SIG-M5 (cell line): ENCODE results near the gene CFAP77.

Experiments used
- DNase-seq: peaks from one replicate; lab custom pipeline; 2025; lab: John Stamatoyannopoulos, UW

The CFAP77 gene

DNA sequence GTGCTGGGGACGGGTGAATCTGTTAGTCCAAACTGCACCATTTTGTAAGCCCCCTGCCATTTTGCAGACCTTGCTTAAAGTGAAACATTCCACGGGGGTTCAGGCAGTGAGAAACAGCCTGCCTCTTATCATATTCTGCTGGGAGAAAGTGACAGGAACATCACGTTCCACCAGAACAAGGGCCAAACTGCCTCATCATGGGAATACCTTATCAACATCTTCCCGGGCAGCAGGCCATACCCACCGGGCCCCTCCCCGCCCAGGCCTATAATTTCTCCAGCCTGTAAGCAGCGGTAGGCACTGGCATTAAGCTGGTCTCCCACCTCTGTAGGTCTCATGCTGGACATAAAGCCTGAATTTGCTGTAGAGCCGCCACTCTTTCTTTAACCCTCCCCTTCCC lies 1.5 kb upstream of the CFAP77 start:
- no peak for DNase-seq

DNA sequence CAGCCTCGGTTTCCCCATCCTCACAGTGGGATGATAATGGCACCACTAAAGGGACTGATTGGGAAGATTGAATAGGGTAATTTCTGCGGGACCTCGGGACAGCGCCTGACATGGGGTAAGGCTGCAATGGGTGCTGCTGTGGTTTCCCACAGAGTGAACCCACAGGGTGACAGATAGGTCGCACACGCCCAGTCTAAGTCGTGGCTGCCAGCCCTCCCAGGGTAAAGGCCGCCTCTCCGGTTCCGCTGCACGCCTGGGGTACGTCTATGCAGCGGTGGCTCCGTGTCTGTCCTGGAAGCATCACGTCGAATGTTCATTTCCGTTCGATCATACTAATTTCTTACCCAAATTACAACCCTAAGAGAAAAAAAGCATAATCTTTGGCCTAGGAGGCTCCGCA lies 631 bp downstream of the CFAP77 start:
- no peak for DNase-seq

DNA sequence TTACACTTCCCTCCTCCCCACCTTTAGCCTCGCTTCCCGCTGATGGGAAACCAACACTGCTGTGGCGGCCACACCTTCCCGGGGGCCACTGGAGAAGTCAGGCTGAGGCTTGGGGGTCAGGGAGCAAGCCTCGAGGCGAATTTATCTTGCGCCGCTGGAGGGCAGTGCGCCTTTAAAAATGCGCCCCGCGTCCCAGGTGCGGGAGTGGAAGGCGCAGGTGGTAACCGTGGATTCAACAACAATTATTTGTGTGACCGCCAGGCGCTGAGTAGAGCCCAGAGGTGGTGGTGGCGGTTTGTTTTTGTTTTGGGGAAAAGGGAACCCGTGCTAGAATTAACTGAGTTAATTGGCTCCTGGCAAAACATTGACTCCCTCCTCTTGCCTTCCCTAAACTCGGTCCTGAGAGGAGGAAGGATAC lies 1.1 kb downstream of the CFAP77 start:
- DNase-seq: no peak

DNA sequence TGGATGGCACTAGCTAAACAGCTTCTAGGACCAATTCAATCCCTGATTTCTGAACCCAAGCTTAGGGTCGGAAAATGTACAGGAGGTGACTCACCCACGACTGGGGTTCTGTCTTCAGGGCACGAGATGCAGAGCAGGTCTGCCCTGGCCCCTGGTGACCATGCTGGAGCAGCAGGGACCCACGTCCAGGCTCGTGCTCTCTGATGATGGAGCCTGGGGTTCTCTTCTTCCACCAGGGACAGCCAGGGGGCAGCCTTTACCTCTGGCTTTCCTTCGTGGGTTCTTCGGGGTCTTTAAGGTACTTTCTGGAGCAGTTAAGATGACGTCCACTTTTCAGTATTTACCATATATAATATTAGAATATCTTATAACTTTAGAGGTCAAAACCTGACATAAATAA lies 2.1 kb downstream of the CFAP77 start:
- DNase-seq: no peak

DNA sequence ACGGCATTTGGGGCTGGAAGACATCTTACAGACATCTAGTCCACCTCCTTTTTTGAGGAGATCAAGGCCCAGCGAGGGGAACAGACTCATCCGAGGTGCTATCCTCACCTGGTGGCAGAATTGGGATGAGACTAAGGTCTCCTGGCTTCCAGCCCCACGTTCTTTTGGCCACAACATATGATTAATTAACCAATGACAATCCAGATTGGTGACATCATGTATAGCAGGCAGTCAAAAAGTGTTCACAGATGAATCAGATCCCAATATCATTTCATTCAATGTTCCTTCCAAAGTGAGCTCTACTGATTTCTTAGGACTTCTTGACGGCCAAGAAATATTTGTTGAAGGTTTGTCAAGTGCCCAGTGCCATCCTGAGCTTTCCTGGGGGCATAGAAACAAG lies 3.9 kb downstream of the CFAP77 start:
- DNase-seq: no peak

DNA sequence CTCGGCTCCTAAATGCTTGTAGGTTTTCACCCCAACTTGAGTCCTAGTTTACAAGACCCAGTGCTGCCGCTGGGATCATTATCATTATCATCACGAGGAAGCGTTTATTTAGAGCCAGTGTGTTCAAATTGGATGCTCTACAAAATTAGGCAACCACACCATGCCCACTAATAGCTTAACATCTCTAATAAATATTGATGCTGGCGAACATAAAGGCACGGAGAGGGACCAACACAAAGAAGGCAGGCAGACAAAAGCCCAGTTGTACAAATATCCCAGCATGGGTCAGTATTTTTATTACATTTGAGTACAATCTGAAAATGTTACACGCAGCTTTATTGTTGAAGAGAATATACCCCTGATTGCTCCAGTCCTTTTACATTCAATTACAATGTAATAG lies 4.7 kb downstream of the CFAP77 start:
- no peak for DNase-seq

DNA sequence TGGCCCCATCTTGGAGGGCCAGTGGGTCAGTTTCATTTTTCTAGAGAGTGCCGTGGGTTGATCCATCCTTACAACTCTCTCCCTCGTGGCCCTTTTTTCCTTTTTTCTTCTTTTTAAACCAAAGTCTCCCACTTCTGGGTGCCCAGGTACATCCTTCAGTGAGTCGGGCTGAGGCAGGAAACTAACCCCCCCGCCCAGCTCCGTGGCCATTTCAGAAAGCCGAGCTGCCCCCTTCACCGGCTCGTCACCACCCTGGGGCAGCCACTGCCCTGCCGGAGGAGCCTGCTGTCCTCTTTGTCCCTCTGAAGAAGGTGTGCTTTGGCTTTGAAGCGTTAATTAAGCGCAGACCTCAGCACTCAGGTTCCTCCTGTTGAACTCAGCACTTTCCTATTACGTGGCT lies 5.2 kb downstream of the CFAP77 start:
- DNase-seq: no peak

DNA sequence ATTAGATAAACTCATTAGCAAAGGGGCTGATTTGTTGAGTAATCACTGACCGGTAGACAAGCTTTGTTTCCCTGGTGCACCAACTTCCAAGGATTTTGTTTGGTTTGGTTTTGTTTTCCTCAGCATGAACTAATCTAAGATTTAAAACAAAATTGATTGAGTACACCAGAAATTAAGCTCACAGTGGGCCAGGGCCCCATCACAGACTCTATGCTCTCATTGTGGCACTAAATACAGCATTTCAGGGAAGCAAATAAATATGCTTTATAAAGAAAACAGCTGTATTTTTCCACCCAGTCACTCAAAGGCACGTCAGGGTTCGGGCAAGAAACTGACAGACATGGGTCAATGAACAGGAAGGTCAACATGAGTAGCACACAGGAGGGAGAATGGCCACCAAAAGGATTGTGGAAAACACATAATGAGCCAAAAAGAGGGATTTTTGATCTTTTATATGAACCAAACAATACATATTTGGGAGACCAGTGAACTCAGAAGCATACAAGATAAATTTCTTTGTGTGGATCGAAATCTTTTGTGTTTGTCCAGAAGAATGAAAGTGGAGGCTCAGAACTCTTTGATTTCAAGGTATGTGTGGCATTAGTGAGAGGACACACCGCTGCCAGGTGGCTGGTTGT lies 8.8 kb downstream of the CFAP77 start:
- DNase-seq: no peak

DNA sequence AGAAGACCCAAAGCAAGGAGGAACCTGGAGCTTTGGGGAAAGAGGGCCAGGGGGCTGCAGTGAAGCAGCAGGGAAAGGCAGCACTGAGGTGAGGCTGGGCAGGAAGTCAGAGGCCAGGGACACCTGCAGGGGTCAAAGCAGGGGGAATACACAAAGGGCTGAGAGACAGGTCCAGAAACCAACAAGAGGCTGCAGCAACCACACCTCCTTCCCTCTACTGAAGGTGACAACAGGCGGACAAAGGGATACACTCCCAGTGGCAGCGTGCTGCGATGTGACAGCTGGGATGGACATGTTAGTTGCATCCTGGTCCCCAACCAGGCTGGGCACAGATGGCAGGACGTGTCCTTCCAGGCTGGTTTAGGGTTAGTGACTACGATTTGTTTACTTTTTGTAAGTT lies 12.6 kb downstream of the CFAP77 start:
- DNase-seq: no peak

DNA sequence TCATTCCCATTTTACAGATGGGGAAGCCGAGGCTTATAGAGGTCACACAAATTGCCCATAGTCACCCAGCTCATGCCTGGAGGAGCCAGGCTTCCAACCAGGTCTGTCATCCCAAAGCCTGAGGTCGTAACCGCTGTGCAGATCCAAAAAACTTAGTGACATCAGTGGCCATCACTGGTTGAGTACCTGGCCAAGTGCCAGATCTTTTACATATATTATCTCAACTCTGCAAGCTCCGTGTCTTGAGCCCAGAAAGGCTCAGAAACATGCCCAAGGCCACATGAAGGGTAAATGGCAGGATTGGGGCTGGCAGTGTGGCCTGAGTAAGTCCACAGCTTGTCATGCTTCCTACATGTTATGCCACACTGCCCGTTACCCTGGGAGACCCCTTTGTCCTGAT lies 13.5 kb downstream of the CFAP77 start:
- no peak for DNase-seq

DNA sequence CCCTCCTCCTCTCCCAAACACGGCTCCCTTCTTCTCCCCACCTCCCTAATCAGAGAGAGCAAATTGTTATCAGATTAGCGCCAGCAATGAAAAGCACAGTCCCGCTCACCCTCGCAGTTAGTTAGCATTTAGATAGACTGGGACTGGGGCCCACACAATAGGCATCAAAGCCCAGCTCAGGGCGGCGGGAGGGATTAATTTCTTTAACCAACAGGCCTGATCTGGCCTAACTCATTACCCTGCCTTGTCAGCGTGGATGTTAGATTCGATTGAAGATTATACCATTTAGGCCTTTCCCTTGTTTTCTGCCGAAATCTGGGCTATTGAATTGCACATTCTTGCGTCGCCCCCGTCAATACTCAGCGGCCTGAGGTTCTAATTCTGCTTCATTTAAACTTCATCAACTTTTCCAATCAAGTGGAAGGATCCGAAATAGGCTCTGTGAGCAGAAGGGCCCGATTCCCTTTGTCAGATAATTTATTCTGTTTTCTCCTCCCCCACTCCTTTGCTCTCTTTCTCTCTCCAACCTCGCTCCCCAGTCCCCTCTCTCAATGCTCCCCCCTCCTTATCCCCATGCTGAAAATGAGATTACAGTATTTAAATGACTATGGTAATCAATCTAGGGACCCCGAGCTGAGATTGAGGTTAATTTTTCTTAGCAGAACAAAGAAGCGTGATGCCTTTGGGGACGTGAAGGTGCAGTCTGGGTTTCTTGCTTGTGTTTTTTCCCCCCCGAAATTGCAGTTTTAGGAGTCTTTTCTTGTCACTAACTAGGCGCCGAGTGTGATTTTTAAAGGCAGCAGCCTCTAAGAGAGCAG lies 15.1 kb downstream of the CFAP77 start:
- no peak for DNase-seq

DNA sequence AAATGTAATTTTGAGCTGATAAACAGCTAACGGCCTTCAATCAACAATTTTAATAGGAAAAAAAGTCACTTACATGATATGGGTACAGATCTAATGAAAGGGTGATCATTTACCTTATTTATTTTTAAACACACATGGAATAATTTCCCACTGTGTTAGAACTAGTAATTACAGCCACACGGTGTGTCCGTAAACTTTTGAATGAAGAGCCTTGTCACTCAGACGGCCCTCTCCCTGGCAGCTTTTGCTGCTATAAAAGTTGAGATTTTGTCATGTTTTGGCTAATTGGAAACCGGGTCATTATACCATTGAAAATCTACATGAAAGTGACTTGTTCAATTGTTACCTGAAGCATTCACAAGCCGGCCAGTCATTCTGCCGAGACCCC lies 15.7 kb downstream of the CFAP77 start:
- no peak for DNase-seq

DNA sequence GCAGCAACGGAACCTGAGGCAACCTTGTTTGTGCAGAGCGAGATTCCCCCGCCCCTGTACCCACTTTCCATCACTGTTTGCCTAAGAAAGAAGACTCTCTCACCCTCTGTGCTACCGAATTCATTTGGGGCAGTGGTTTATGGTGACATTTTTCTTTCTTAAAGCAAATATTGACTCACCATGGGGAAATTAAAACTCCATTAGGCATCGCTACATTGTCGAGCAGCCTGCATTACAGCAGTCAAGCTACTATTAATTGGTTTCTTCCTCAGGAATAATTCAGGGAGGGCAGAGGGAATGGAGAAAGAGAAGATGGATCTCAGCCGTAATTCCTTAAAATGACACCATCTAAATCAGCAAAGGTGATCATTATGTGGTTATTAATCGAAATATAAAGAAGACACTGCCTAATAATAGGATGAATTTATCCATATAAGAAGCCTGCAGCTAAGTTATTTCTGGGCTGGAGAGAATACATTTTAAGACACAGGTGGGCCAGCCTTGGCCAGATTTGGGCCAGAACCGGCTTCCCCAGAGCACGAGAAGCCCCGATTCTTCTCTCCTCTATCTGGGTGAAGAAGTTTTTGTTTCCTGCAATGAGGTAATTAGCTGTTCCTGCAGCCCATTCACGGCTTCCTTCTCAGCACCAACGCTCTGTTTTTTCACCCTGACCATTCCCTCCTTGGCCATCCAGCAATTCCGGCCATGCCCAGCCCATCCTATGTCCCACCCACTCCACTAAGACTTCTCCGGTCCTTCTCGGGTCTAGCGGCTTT lies 16.8 kb downstream of the CFAP77 start:
- DNase-seq: no peak

DNA sequence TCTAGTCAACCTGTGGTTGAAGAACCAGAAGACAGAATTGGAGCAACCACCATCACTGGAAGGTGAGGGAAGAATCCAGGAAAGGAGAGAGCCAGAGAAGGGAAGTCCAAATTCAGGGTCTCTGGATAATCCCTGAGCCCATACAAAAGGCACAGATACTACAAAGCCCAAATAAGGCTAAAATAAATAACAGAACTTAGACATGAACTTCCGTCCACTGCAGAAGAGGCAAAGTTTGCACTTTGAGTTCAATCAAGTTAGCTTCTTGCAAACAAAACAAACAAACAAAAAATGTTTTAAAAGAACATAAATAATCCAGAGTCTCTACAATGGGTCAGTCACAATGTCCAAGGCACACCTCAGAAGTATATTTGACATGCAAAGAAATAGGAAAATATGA lies 21.0 kb downstream of the CFAP77 start:
- DNase-seq: no peak

DNA sequence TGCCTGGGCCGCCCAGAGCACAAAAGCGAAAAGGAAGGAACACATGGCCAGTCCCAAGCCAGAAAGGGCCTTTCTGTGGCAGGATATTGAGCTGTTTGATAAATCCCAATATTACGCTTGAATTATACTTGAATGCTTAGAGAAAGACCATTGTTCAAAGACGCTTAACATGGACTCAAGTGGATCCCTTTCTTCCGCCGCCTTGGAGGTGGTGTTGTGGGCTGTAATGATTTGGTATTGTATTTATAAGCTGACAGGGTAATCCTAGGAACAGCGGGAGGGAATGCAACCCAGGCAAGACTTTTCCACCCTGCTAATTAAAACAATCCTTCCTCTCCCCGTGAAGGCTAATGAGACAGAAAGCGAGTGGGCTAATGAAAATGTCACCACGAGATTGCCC lies 24.9 kb downstream of the CFAP77 start:
- DNase-seq: no peak

DNA sequence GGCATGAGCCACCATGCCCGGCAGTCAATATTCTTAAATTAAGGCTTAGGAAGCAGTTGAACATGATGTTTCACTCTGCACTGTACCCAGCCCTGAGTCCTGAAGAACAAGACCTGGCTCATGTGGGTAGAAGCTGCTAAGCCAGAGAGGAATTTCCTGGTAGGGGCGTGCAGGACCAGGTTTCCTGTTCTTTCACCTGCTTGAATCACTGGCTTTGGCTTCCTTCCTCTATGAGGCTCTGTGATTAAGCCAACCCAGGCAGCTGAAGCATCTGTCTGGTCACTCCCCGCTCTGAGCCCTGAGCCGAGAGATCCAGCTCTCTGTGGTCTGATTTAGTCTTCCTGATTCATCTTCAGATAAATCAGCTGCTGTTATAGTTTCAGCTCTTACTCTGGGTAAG lies 29.1 kb downstream of the CFAP77 start:
- DNase-seq: no peak

DNA sequence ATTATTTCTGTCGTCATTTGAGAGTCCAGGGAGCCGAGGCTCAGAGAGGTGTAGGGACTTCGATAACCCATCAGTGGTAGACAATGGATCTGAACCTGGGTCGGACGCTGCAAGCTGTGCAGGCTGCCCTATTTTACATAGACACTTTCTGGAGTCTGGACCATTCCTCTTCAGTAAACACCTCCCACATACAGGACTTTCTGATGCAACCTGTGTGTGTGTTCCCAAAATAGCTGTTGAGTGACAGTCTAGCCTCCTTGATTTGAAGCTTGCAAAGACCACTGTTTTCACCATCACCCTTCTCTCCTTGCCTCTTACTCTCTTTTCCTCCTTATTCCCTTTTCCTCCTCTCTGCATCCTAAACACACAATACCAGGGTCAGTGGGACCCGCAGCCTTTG lies 30.7 kb downstream of the CFAP77 start:
- no peak for DNase-seq

DNA sequence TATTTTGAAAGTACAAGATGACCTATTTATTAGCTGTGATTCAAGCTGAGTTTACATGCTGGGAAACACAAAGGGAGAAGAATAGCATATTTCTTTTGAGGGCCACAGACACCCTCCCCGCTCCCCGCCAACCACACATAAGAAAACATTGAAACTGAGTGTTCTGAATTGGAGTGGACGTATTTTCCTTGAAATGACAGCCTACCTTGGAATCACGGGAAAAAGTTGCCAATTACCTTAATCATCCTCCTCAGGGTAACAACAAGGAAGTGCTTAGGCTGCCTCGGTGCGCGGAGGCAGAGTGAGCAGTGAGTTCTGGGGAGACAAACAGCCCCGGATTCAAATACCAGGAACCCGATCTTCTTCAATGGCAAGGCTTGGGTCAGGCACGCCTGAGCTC lies 31.4 kb downstream of the CFAP77 start:
- no peak for DNase-seq

DNA sequence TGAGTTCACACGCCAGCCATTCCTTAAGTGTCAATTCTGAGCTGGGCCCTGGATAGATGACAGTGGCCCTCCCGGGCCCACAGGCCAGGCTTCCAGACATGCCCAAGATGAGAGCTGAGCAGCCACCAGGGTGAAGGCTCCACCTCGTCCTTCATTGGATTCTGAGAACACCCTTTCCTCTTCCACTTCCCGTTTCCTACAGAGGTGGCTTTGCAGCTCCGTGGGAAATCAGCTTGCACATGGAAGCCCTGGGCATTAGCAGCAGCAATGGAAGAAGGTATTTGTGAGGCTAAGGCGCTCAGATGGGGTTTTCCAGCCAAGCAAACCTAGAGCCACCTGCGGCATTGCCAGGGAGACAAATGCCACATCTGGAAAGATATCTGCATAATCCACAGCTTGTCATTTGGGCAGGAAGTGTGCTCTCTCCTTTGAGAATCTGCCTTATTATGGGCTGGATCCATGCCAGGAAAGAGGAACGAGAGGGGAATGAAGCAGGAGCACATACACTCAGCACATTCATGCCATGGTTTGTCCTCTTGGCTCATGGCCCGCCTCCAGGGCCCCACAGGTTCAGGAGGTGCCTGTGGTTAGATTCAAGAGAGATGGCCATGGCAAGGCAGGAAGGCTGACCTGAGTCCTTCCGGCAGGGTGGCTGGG lies 34.1 kb downstream of the CFAP77 start:
- DNase-seq: no peak

DNA sequence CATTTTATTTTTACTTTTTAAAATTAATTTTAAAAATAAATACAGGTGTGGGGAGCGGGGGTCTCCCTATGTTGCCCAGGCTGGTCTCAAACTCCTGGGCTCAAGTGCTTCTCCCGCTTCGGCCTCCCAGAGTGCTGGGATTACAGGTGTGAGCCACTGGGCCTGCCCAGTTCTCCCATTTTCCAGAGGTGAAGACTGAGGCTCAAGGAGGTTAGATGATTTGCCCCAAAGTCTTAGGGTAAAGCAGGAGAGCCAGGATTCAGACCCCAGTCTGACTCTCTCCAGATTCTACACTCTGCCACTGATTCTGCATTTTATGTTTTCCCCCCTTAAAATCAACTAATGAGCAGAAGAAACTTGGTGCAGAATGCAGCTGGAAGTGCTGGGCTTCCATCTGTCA lies 36.9 kb downstream of the CFAP77 start:
- DNase-seq: no peak

DNA sequence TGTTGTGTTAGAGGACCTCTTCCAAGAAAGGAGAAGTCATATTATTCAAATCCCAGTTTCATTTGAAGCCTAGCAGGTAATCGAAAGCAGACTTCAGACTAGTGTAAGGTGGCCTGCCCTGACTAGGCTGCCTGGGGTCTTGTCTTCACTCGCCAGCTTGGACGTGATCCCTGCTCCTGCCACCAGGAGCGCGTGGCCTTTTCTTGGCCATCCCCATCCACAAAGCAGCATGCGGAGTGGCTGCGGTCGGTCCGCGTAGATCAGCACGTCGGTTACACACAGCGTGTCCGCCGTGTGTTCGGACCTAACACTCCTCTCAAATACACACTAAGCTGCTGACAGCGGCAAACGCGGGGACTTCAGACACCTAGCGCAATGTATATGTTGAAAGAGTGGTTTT lies 37.3 kb downstream of the CFAP77 start:
- no peak for DNase-seq

DNA sequence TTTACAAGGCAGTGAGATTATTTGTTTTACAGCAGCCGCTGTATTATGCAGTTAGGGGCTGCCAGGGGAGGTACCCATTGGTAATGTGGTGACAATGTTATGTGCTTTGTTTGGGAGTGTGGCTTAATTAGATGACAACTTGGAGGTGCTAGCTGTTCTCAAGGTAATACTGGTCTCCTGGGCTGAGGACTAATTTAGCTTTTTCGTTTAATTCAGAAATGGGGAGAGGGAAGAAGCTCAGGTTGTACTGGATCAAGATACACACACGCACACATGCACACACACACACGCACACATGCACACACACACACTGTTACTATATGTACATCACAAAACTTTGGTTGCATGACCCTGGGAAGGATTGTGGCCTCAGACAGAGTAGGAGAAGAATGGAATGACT lies 37.9 kb downstream of the CFAP77 start:
- no peak for DNase-seq

DNA sequence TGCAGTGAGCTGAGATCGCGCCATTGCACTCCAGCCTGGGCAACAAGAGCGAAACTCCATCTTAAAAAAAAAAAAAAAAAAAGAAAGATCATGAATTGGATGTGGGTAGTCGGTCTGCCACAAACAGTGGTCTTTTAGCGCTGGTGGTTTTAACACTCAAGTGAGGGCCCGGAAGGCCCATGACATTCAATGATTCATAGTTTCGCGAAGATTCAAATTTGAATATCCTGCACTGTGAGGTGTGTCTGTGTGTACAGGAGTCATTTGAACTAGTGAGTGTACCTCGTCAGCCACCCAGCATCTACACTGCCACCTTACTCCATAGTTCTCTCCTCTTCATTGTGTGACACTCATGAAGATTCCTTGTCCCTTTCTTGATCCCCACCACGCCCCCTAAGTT lies 41.3 kb downstream of the CFAP77 start:
- DNase-seq: no peak
